Lung (tissue), 12 donors: ENCODE measurements around the gene ANKRD23. TPM values are rescaled to one million over a fixed set of nuclear protein-coding genes. Genes with fewer than 3 reads are reported as not detected.

Source experiments
- ATAC-seq: fragments of 200-7000 bp; cut with Tn5 transposase; one replicate; pipeline ENCODE4 v1.9.1; 2020; ENCODE audit warnings: moderate number of reproducible peaks; ENCODE audit not compliant: insufficient read depth, low FRiP score
- DNase-seq, 3 donors: peaks; one replicate each; pipeline ENCODE4 v3.0.0-alpha.2; 2013 to 2017
- H3K27ac ChIP-seq, 2 donors: one replicate each; pipeline ENCODE4 v1.5.1; 2013; ENCODE audit warnings: mild to moderate bottlenecking in 2 of 2, moderate library complexity in 2 of 2, control low read depth in 1 of 2, inconsistent platforms in 1 of 2, low read depth in 1 of 2, low read length in 1 of 2
- H3K27me3 ChIP-seq, 3 donors: one replicate each; pipeline ENCODE4 v1.5.1; 2013; ENCODE audit warnings: low read length in 2 of 3; ENCODE audit not compliant: control insufficient read depth in 3 of 3, insufficient read depth in 3 of 3
- H3K36me3 ChIP-seq, 4 donors: one replicate each; pipeline ENCODE4 v1.5.1; 2013; ENCODE audit warnings: low read length in 4 of 4, mild to moderate bottlenecking in 1 of 4, moderate library complexity in 1 of 4; ENCODE audit not compliant: control insufficient read depth in 4 of 4, insufficient read depth in 4 of 4
- H3K4me1 ChIP-seq, 5 donors: one replicate each; pipeline ENCODE4 v1.5.1; 2013; ENCODE audit warnings: low read length in 5 of 5, mild to moderate bottlenecking in 2 of 5, moderate library complexity in 1 of 5; ENCODE audit not compliant: control insufficient read depth in 5 of 5, insufficient read depth in 5 of 5
- H3K4me3 ChIP-seq: one replicate; pipeline ENCODE4 v1.5.1; 2013; ENCODE audit warnings: mild to moderate bottlenecking, control low read depth, moderate library complexity
- H3K9ac ChIP-seq, 2 donors: one replicate each; pipeline ENCODE4 v1.5.1; 2013; ENCODE audit warnings: low read length in 2 of 2, control low read depth in 1 of 2; ENCODE audit not compliant: insufficient read depth in 1 of 2
- H3K9me3 ChIP-seq, 4 donors: one replicate each; pipeline ENCODE4 v1.5.1; 2013; ENCODE audit warnings: low read length in 3 of 4, mild to moderate bottlenecking in 1 of 4, moderate library complexity in 1 of 4; ENCODE audit not compliant: control insufficient read depth in 4 of 4, insufficient read depth in 3 of 4
- CTCF ChIP-seq: IDR thresholded peaks from 2 replicates; pipeline ENCODE4 v1.5.1; 2012; ENCODE audit warnings: mild to moderate bottlenecking; ENCODE audit errors: control extremely low read depth, extremely low read depth
- WGBS, 2 donors: extraction: QIAGEN DNeasy Blood & Tissue Kit; methylation state at CpG; one replicate each; pipeline ENCODE4 v1.1.7; 2013; 5-methylcytosine and 5-hydroxymethylcytosine counted together
- polyA plus RNA-seq, 2 donors: library from polyadenylated mRNA; stranded (reverse); fragments of 200-250 nt; gene quantifications; one replicate each; pipeline ENCODE4 v1.2.1, GENCODE V29; 2013
- total RNA-seq, 2 donors: library from RNA; depleted of rRNA in 1 of 2; stranded (reverse); fragments of >200 nt in 1 of 2; gene quantifications; one replicate each; pipeline ENCODE4 v1.2.1, GENCODE V29; 2014 to 2021
- donor health status: control.
- donor health status: control.
- donor health status: Bipolar disorder and iron deficiency.
- donor health status: healthy.
- donor health status: DM: yes; HTN: yes; CAD: no.

Gene ANKRD23
- total and polyA plus RNA-seq, 4 donors, result 1.5 to 6.9 (median 4.4) TPM

GRCh38 chr2:96882906-96883305 is 39.1 kb upstream of the ANKRD23 start:
- no peak overlapping the region for H3K9ac ChIP-seq
- TF ChIP-seq CTCF, result no peak
- no peaks in the 10 kb centered on the region for H3K36me3 ChIP-seq
- ATAC-seq (no peak), DNase-seq (no peak)
- no peak overlapping the region for H3K4me3 ChIP-seq
- no peaks in the 10 kb centered on the region for H3K9me3 ChIP-seq
- H3K27ac ChIP-seq, result no peak overlapping the region
- H3K27me3 ChIP-seq, result no peaks in the 10 kb centered on the region
- WGBS, 2 donors, result 88 to 94% methylated on average over 8 of the region's 8 CpGs
- H3K4me1 ChIP-seq, result peaks cover 0 to 43% (median 14%) of the 10 kb centered on the region in 5 donors

GRCh38 chr2:96882230-96882629 is 38.4 kb upstream of the ANKRD23 start:
- Histone ChIP-seq H3K27ac (no peak overlapping the region), H3K4me3 (no peak overlapping the region), H3K27me3 (no peaks in the 10 kb centered on the region), H3K4me1 (peaks cover 0 to 36% (median 11%) of the 10 kb centered on the region in 5 donors), H3K36me3 (no peaks in the 10 kb centered on the region), H3K9ac (no peak overlapping the region), H3K9me3 (no peaks in the 10 kb centered on the region)
- ATAC-seq, result no peak
- DNase-seq, result no peak
- WGBS, 2 donors, result 80 to 84% methylated on average over 12 of the region's 12 CpGs
- TF ChIP-seq CTCF, result no peak

- Histone ChIP-seq H3K4me1 (peaks cover 0 to 33% (median 9%) of the 10 kb centered on the region in 5 donors), H3K27ac (no peak overlapping the region), H3K9ac (no peak overlapping the region), H3K9me3 (no peaks in the 10 kb centered on the region), H3K27me3 (no peaks in the 10 kb centered on the region), H3K36me3 (no peaks in the 10 kb centered on the region), H3K4me3 (no peak overlapping the region)
- DNase-seq (peak in 2 of 3 donors; percentile 52 to 57), ATAC-seq (no peak)
- WGBS, 2 donors, result 69 to 76% methylated on average over 10 of the region's 10 CpGs
- TF ChIP-seq CTCF, result no peak
Observed at GRCh38 chr2:96881349-96882195, 37.8 kb upstream of the ANKRD23 start.
